OCI-LY3 (cell line): ENCODE data around the gene SLC38A1.

Experiments
- CTCF ChIP-seq: fragments of 200-600, 300-600 bp; sonication (generic); IDR thresholded peaks from 2 replicates; pipeline ENCODE4 v1.5.1; 2014; ENCODE audit warnings: antibody characterized with exemption, low read length, low read depth
- EZH2phosphoT487 ChIP-seq: fragments of 200-600 bp; shearing (Covaris generic); IDR thresholded peaks from 2 replicates; pipeline ENCODE4 v1.6.1; 2018; ENCODE audit warnings: antibody characterized with exemption, mixed run types, low read depth

DNA sequence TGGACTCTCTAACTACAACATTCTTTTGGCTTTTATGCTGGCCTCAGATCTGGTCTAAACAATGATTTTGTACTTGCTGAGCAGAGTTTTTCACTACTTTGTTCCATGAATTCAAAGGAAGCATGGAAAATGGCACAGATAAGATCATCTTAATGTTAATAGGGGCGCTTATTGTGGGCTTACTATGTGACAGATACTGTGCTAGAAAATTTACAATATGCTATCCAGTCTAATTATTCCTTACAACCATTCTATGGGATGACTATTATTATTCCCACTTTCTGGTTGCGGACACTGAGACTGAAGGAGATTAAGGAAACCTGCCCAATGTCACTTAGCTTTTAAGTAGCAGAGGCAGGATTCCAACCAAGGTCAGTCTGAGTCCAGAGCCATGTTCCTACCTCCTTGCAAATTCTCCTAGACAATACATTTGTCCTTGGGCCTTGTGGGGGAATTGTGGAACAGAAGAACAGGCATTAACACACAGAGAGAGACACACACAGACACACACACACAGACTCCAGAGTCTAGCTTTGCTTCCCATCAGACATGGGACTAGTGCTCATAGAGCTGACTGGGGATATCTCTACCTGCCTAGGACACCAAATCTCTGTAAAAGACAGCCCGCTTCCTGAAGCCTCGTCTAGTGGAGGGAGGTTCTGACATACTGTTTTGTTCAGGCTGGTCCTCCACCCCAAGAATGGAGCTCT is 107.7 kb downstream of the SLC38A1 start:
- TF ChIP-seq CTCF (no peak), EZH2phosphoT487 (no peak)
